HepG2 (cell line): ENCODE measurements around the gene TRMT1. TPM values are rescaled to one million over a fixed set of nuclear protein-coding genes. Genes with fewer than 3 reads are reported as not detected.

ENCODE experiments used
- ADNP ChIP-seq: sonication (generic); formaldehyde crosslinking; IDR thresholded peaks from 2 replicates; pipeline ENCODE4 v1.4.0; 2020; ENCODE audit warnings: missing genetic modification reagents
- CHD4 ChIP-seq: fragments of 200-600 bp; sonication (generic); IDR thresholded peaks from 2 replicates; pipeline ENCODE4 v1.7.0; 2017; ENCODE audit warnings: mild to moderate bottlenecking, low read length, borderline replicate concordance
- HHEX ChIP-seq: IDR thresholded peaks from 2 replicates; pipeline ENCODE4 v1.6.1; 2016; ENCODE audit warnings: control low read depth
- HMG20A ChIP-seq: IDR thresholded peaks from 2 replicates; pipeline ENCODE4 v1.6.1; 2016; ENCODE audit warnings: borderline replicate concordance
- HMGA1 ChIP-seq: sonication (generic); formaldehyde crosslinking; conservative IDR thresholded peaks from 2 replicates; pipeline ENCODE4 v1.4.0; 2020; ENCODE audit warnings: missing genetic modification reagents
- NFYC ChIP-seq: IDR thresholded peaks from 2 replicates; pipeline ENCODE4 v1.6.1; 2016; ENCODE audit warnings: missing genetic modification reagents, missing compliant biosample characterization
- NR3C1 ChIP-seq: sonication (generic); formaldehyde crosslinking; IDR thresholded peaks from 2 replicates; pipeline ENCODE4 v1.4.0; 2020; ENCODE audit warnings: missing genetic modification reagents
- ZKSCAN1 ChIP-seq: fragments of 150-350 bp; IDR thresholded peaks from 2 replicates; pipeline ENCODE4 v1.6.1; 2014; ENCODE audit warnings: low read length
- ZNF460 ChIP-seq: sonication (generic); formaldehyde crosslinking; IDR thresholded peaks from 2 replicates; pipeline ENCODE4 v1.5.1; 2020; ENCODE audit warnings: missing genetic modification reagents, mild to moderate bottlenecking, borderline replicate concordance
- ZNF746 ChIP-seq: sonication (generic); formaldehyde crosslinking; IDR thresholded peaks from 2 replicates; pipeline ENCODE4 v1.8.0; 2022; ENCODE audit warnings: mild to moderate bottlenecking, missing genetic modification reagents
- polyA plus RNA-seq, 8 experiments: library from polyadenylated mRNA; depleted of rRNA in 3 of 8; stranded (reverse) in 7 of 8; unstranded in 1 of 8; fragments of >200 nt; fragmentation: Illumina TruSeq in 4 of 8; extraction: Trizol in 4 of 8; gene quantifications; 2 replicates each; pipeline versions ENCODE4 v1.2.1 to v1.2.3, GENCODE V29; 2011 to 2016; ENCODE audit warnings: low read depth in 4 of 8, missing spikeins in 1 of 8, mixed read lengths in 1 of 8; ENCODE audit not compliant: insufficient read depth in 1 of 8
- total RNA-seq, 5 experiments: library from RNA; depleted of rRNA; stranded (reverse); fragments of >200 nt; fragmentation: Illumina TruSeq; extraction: Trizol; gene quantifications; 2 replicates each; pipeline ENCODE4 v1.2.3, GENCODE V29; 2016; ENCODE audit warnings: low read depth in 1 of 5
- TF ChIP-seq, protein P1 (sequence below): sonication (generic); formaldehyde crosslinking; IDR thresholded peaks from 2 replicates; pipeline ENCODE4 v1.5.1; 2020; ENCODE audit warnings: missing genetic modification reagents, mild to moderate bottlenecking, borderline replicate concordance
- TF ChIP-seq, protein P2 (sequence below): sonication (generic); formaldehyde crosslinking; IDR thresholded peaks from 2 replicates; pipeline ENCODE4 v1.9.0; 2021; ENCODE audit warnings: missing genetic modification reagents, mild to moderate bottlenecking, borderline replicate concordance
- TF ChIP-seq, protein P3 (sequence below): sonication (generic); formaldehyde crosslinking; IDR thresholded peaks from 2 replicates; pipeline ENCODE4 v1.4.0; 2020; ENCODE audit warnings: missing genetic modification reagents
- TF ChIP-seq, protein P4 (sequence below): sonication (generic); formaldehyde crosslinking; IDR thresholded peaks from 2 replicates; pipeline ENCODE4 v1.4.0; 2020; ENCODE audit warnings: mild to moderate bottlenecking, missing genetic modification reagents, borderline replicate concordance
- TF ChIP-seq, protein P5 (sequence below): sonication (generic); IDR thresholded peaks from 2 replicates; pipeline ENCODE4 v1.6.1; 2016; ENCODE audit warnings: low read depth, borderline replicate concordance
- TF ChIP-seq, protein P6 (sequence below): sonication (generic); formaldehyde crosslinking; IDR thresholded peaks from 2 replicates; pipeline ENCODE4 v1.5.1; 2020; ENCODE audit warnings: missing genetic modification reagents, mild to moderate bottlenecking, borderline replicate concordance

Gene TRMT1
- total and polyA plus RNA-seq, 2 of the 13 experiments (the other 11 are each of a cell fraction or from before 2014, with no cell fraction given), result 35.5 to 44.1 TPM

DNA sequence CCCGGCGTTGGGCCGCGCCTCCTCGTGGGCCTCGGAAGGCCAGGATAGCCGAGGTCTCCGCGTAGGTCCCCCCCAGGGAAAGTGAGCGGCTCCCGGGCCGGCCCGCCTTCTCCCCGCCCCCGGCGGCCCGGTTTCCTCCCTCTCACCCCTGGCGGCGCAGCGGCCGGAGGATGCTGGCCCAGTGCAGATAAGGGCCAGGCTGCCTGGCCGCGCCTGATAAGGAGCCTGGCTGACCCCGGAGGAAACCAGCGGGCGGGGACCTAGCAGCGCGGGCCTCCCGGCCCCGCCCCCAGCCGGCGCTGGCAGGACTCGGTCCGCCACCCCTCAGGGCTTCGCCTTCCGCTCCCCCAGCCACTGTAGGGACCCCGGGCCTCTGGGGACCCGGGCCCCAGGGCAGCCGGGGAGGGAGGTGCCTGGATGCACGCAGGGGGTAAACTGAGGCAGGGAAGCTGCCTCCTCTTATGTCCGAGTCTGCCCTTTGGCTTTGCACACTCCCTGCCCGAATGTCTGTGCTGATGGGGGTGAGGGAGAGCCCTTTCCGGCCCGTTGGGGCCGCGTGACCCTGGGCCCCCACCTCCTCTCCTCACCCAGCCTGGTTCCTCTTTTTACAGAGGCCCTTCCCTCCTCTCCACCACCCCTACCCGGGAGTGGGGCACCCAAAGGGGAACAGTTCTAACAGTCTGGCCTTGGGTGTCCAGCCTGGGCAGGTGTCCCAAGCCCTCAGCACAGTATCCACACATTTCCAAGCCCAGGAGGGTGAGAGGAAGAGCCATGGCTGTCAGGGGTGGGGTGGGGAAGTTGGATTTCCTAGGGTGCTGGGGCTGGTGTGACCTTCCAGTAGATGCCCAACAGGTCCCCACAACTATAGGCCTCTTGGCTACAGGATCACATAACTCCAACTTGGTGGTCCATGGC is 13.6 kb downstream of the TRMT1 start, which contains the start of gene LYL1 (continued):
- TF ChIP-seq, protein P1, sequence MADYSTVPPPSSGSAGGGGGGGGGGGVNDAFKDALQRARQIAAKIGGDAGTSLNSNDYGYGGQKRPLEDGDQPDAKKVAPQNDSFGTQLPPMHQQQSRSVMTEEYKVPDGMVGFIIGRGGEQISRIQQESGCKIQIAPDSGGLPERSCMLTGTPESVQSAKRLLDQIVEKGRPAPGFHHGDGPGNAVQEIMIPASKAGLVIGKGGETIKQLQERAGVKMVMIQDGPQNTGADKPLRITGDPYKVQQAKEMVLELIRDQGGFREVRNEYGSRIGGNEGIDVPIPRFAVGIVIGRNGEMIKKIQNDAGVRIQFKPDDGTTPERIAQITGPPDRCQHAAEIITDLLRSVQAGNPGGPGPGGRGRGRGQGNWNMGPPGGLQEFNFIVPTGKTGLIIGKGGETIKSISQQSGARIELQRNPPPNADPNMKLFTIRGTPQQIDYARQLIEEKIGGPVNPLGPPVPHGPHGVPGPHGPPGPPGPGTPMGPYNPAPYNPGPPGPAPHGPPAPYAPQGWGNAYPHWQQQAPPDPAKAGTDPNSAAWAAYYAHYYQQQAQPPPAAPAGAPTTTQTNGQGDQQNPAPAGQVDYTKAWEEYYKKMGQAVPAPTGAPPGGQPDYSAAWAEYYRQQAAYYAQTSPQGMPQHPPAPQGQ (CRISPR knock-in tag), result no peak
- TF ChIP-seq HMGA1 (CRISPR knock-in tag) (no peak), HHEX (CRISPR knock-in tag) (no peak), NR3C1 (CRISPR knock-in tag) (no peak), ZNF746 (CRISPR knock-in tag) (peak; percentile 54; the same call in 1 of the 2 replicates), NFYC (CRISPR knock-in tag) (no peak), ZKSCAN1 (no peak), CHD4 (no peak), ZNF460 (CRISPR knock-in tag) (no peak), HMG20A (CRISPR knock-in tag) (no peak), ADNP (CRISPR knock-in tag) (no peak)
- TF ChIP-seq, protein P2, sequence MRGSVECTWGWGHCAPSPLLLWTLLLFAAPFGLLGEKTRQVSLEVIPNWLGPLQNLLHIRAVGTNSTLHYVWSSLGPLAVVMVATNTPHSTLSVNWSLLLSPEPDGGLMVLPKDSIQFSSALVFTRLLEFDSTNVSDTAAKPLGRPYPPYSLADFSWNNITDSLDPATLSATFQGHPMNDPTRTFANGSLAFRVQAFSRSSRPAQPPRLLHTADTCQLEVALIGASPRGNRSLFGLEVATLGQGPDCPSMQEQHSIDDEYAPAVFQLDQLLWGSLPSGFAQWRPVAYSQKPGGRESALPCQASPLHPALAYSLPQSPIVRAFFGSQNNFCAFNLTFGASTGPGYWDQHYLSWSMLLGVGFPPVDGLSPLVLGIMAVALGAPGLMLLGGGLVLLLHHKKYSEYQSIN (CRISPR knock-in tag), result no peak
- TF ChIP-seq, protein P3, sequence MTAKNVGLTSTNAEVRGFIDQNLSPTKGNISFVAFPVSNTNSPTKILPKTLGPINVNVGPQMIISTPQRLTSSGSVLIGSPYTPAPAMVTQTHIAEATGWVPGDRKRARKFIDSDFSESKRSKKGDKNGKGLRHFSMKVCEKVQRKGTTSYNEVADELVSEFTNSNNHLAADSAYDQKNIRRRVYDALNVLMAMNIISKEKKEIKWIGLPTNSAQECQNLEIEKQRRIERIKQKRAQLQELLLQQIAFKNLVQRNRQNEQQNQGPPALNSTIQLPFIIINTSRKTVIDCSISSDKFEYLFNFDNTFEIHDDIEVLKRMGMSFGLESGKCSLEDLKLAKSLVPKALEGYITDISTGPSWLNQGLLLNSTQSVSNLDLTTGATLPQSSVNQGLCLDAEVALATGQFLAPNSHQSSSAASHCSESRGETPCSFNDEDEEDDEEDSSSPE (CRISPR knock-in tag), result peak; percentile 43; the same call in 1 of the 2 replicates
- TF ChIP-seq, protein P4, sequence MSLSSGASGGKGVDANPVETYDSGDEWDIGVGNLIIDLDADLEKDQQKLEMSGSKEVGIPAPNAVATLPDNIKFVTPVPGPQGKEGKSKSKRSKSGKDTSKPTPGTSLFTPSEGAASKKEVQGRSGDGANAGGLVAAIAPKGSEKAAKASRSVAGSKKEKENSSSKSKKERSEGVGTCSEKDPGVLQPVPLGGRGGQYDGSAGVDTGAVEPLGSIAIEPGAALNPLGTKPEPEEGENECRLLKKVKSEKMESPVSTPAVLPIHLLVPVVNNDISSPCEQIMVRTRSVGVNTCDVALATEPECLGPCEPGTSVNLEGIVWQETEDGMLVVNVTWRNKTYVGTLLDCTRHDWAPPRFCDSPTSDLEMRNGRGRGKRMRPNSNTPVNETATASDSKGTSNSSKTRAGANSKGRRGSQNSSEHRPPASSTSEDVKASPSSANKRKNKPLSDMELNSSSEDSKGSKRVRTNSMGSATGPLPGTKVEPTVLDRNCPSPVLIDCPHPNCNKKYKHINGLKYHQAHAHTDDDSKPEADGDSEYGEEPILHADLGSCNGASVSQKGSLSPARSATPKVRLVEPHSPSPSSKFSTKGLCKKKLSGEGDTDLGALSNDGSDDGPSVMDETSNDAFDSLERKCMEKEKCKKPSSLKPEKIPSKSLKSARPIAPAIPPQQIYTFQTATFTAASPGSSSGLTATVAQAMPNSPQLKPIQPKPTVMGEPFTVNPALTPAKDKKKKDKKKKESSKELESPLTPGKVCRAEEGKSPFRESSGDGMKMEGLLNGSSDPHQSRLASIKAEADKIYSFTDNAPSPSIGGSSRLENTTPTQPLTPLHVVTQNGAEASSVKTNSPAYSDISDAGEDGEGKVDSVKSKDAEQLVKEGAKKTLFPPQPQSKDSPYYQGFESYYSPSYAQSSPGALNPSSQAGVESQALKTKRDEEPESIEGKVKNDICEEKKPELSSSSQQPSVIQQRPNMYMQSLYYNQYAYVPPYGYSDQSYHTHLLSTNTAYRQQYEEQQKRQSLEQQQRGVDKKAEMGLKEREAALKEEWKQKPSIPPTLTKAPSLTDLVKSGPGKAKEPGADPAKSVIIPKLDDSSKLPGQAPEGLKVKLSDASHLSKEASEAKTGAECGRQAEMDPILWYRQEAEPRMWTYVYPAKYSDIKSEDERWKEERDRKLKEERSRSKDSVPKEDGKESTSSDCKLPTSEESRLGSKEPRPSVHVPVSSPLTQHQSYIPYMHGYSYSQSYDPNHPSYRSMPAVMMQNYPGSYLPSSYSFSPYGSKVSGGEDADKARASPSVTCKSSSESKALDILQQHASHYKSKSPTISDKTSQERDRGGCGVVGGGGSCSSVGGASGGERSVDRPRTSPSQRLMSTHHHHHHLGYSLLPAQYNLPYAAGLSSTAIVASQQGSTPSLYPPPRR (CRISPR knock-in tag), result no peak
- TF ChIP-seq, protein P5, sequence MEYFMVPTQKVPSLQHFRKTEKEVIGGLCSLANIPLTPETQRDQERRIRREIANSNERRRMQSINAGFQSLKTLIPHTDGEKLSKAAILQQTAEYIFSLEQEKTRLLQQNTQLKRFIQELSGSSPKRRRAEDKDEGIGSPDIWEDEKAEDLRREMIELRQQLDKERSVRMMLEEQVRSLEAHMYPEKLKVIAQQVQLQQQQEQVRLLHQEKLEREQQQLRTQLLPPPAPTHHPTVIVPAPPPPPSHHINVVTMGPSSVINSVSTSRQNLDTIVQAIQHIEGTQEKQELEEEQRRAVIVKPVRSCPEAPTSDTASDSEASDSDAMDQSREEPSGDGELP, result no peak
- TF ChIP-seq, protein P6, sequence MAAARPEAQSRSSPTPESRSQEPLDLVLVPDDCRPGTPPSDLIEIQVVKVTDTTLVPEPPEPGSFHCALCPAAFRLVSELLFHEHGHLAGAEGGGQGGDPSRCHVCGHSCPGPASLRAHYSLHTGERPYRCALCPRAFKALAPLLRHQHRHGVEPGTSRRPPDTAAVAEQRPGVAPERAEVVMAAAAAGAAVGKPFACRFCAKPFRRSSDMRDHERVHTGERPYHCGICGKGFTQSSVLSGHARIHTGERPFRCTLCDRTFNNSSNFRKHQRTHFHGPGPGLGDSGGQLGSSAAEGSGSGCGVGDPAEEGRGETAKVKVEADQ (CRISPR knock-in tag), result no peak
